K562 (cell line): Measurements from ENCODE around the gene ZNF618. TPM values are rescaled to one million over a fixed set of nuclear protein-coding genes. Genes with fewer than 3 reads are reported as not detected.
"Not testable (repeated sequence)": the region's sequence is repeated elsewhere in the genome, so short reads cannot be mapped to it uniquely, and the experiment has no call there.

ENCODE experiments used
- ATAC-seq: fragments of 200-7000 bp; cut with Tn5 transposase; 3 replicates; pipeline ENCODE4 v1.9.1; 2020; ENCODE audit warnings: moderate library complexity
- BruUV-seq: library from RNA; stranded (reverse); fragments of 400-500 nt; replicated peaks from 2 replicates; lab custom pipeline; 2021; lab: Mats Ljungman, UMichigan
- CTCF ChIA-PET: fragments of 300-600 bp; formaldehyde crosslinking; extraction: SDS; loops from one replicate; lab custom pipeline; 2021; ENCODE audit warnings: low intra/inter-chr PET ratio; lab: Yijun Ruan, JAX
- POLR2A ChIA-PET: fragments of 300-600, 350-650 bp; sonication (Branson Sonifier 250); formaldehyde crosslinking; extraction: SDS; loops from one replicate; lab custom pipeline; 2021; ENCODE audit warnings: antibody characterized with exemption, inconsistent platforms; lab: Yijun Ruan, JAX
- DNase-seq, 4 experiments: peaks; one replicate each; pipeline versions ENCODE4 v3.0.0 to v3.0.0-alpha.2; 2011 to 2018; ENCODE audit warnings: low spot score in 3 of 4, mixed read lengths in 3 of 4; ENCODE audit errors: extremely low read depth in 1 of 4
- FAIRE-seq: peaks from 2 replicates; lab custom pipeline; 2011; peaks lifted over from hg19 to GRCh38; lab: Jason Lieb, UNC
- H2AFZ ChIP-seq: 2 replicates; pipeline ENCODE4 v1.6.0; 2011; ENCODE audit warnings: low read depth, low read length, control low read depth, inconsistent platforms
- H3K27ac ChIP-seq: fragments of 200-600 bp; 3 replicates; pipeline ENCODE4 v1.8.0; 2011; ENCODE audit warnings: low read depth, mild to moderate bottlenecking, control low read depth, inconsistent platforms, low read length, moderate library complexity, mixed read lengths; ENCODE audit errors: extremely low read depth
- H3K27me3 ChIP-seq, 2 experiments: fragments of 300-600 bp in 1 of 2; 2 replicates in 1 of 2; 3 replicates in 1 of 2; pipeline versions ENCODE4 v1.6.0 to v1.8.0; 2011; ENCODE audit warnings: inconsistent platforms in 2 of 2, low read length in 2 of 2, mild to moderate bottlenecking in 1 of 2, mixed read lengths in 1 of 2, moderate library complexity in 1 of 2; ENCODE audit not compliant: control insufficient read depth in 2 of 2, insufficient read depth in 2 of 2
- H3K36me3 ChIP-seq: fragments of 300-600 bp; 3 replicates; pipeline ENCODE4 v1.8.0; 2011; ENCODE audit warnings: mild to moderate bottlenecking, low read length, inconsistent platforms; ENCODE audit not compliant: control insufficient read depth, insufficient read depth
- H3K4me1 ChIP-seq, 2 experiments: fragments of 200-600 bp in 1 of 2; replicated peaks in 1 of 2; 2 replicates in 1 of 2; 3 replicates in 1 of 2; pipeline versions ENCODE4 v1.5.1 to v1.8.0; 2011; ENCODE audit warnings: inconsistent platforms in 2 of 2, low read length in 2 of 2, mild to moderate bottlenecking in 1 of 2, mixed read lengths in 1 of 2, moderate library complexity in 1 of 2; ENCODE audit not compliant: control insufficient read depth in 2 of 2, insufficient read depth in 2 of 2
- H3K4me2 ChIP-seq: 2 replicates; pipeline ENCODE4 v1.6.1; 2011; ENCODE audit warnings: low read length, control low read depth, inconsistent platforms, mixed read lengths; ENCODE audit not compliant: insufficient read depth
- H3K4me3 ChIP-seq: fragments of 200-600 bp; sonication (generic), shearing (Covaris generic); 2 replicates; pipeline ENCODE4 v1.5.1; 2016; ENCODE audit warnings: control low read depth, inconsistent platforms
- H3K79me2 ChIP-seq: fragments of 200-600 bp; 3 replicates; pipeline ENCODE4 v1.8.0; 2011; ENCODE audit warnings: low read length, inconsistent platforms; ENCODE audit not compliant: control insufficient read depth, insufficient read depth
- H3K9ac ChIP-seq, 2 experiments: 2 replicates each; pipeline versions ENCODE4 v1.6.0 to v1.6.1; 2011; ENCODE audit warnings: low read depth in 2 of 2, low read length in 2 of 2, control low read depth in 1 of 2, inconsistent platforms in 1 of 2, mild to moderate bottlenecking in 1 of 2, mixed read lengths in 1 of 2; ENCODE audit not compliant: insufficient read depth in 1 of 2
- H3K9me1 ChIP-seq: one replicate; pipeline ENCODE4 v1.6.0; 2011; ENCODE audit warnings: inconsistent platforms, mild to moderate bottlenecking, low read length, moderate library complexity; ENCODE audit not compliant: control insufficient read depth, insufficient read depth
- H3K9me3 ChIP-seq: replicated peaks from 2 replicates; pipeline ENCODE4 v1.5.1; 2011; ENCODE audit warnings: low read depth, low read length, inconsistent platforms; ENCODE audit not compliant: control insufficient read depth, insufficient read depth
- H4K20me1 ChIP-seq: replicated peaks from 2 replicates; pipeline ENCODE4 v1.6.1; 2011; ENCODE audit warnings: low read length, inconsistent platforms, mixed read lengths; ENCODE audit not compliant: control insufficient read depth, insufficient read depth
- KDM5B ChIP-seq: fragments of 200-600 bp; sonication (generic); IDR thresholded peaks from 2 replicates; pipeline ENCODE4 v1.6.1; 2012; ENCODE audit warnings: low read depth, mild to moderate bottlenecking, moderate library complexity, low read length, control low read depth, inconsistent platforms; ENCODE audit not compliant: insufficient replicate concordance
- STAT5A ChIP-seq: IDR thresholded peaks from 2 replicates; pipeline ENCODE4 v1.6.1; 2012; ENCODE audit warnings: low read length, inconsistent platforms, borderline replicate concordance
- ZNF75A ChIP-seq: fragments of 450-650 bp; formaldehyde crosslinking; IDR thresholded peaks from 2 replicates; pipeline ENCODE4 v1.4.0; 2020; ENCODE audit warnings: mild to moderate bottlenecking
- WGBS: fragments of 100-300 bp; shearing (Covaris generic); methylation state at CpG from one replicate; pipeline ENCODE4 v1.1.6; 2016; ENCODE audit warnings: low coverage, mixed read lengths; ENCODE audit not compliant: insufficient coverage; ENCODE audit errors: missing lambda C conversion rate; 5-methylcytosine and 5-hydroxymethylcytosine counted together
- in situ Hi-C: fragments of 300-500 bp; cut with MboI; formaldehyde crosslinking; loops from 4 replicates; pipeline ENCODE4 v1.15.0; 2018; ENCODE audit warnings: inconsistent platforms, mixed read lengths
- intact Hi-C: fragments of 100-400 bp; cut with micrococcal nuclease; formaldehyde crosslinking; loops from 2 replicates; pipeline ENCODE4 v1.14.2; 2022
- polyA plus RNA-seq, 8 experiments: library from polyadenylated mRNA; depleted of rRNA in 4 of 8; stranded (reverse) in 5 of 8; unstranded in 3 of 8; fragments of >200 nt; fragmentation: Nextera tagmentation in 2 of 8; fragmentation: Illumina TruSeq in 1 of 8; extraction: Ambion mirVana in 2 of 8; extraction: Trizol in 1 of 8; gene quantifications; 2 replicates each; pipeline versions ENCODE4 v1.2.1 to v1.2.3, GENCODE V29; 2011 to 2014; ENCODE audit warnings: inconsistent platforms in 1 of 8, missing spikeins in 1 of 8
- total RNA-seq, 7 experiments: library from RNA; depleted of rRNA in 6 of 7; stranded (reverse); fragments of >200 nt in 6 of 7; fragmentation: Illumina TruSeq in 2 of 7; extraction: Trizol in 2 of 7; gene quantifications; 2 replicates each; pipeline versions ENCODE4 v1.2.1 to v1.2.3, GENCODE V29; 2011 to 2021; ENCODE audit warnings: low replicate concordance in 1 of 7
- TF ChIP-seq, protein P1 (sequence below): fragments of 450-650 bp; IDR thresholded peaks from 2 replicates; pipeline ENCODE4 v1.6.1; 2016; ENCODE audit warnings: mild to moderate bottlenecking, moderate library complexity

ZNF618 gene
- total and polyA plus RNA-seq, 9 of the 15 experiments (the other 6 are each of a cell fraction or from before 2014, with no cell fraction given), result 0.08 to 13.7 (median 3.4) TPM

DNA sequence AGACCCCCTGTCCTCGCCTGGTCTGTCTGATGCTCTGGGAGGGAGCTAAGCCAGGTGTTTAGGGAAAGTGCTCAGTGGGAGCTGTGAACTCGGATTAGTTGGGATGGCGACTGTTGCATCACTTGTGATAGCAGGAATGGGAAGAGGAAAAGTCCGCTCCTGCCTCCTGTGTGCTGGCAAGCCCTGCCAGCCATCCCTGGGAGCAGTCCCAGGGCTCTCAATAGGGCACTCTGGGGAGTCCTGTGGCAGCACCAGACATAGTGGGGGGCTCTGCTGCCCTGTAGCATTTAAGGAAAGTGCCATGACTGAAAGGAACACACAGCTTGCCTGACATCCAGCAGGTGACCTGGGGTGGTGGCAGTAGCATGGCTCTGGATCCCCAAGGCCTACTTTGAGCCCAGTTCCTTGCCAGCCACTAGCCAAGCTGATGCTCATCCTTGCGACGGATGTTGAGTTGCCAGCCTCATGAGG lies 120.5 kb downstream of the ZNF618 start (continued):
- TF ChIP-seq, protein P1, sequence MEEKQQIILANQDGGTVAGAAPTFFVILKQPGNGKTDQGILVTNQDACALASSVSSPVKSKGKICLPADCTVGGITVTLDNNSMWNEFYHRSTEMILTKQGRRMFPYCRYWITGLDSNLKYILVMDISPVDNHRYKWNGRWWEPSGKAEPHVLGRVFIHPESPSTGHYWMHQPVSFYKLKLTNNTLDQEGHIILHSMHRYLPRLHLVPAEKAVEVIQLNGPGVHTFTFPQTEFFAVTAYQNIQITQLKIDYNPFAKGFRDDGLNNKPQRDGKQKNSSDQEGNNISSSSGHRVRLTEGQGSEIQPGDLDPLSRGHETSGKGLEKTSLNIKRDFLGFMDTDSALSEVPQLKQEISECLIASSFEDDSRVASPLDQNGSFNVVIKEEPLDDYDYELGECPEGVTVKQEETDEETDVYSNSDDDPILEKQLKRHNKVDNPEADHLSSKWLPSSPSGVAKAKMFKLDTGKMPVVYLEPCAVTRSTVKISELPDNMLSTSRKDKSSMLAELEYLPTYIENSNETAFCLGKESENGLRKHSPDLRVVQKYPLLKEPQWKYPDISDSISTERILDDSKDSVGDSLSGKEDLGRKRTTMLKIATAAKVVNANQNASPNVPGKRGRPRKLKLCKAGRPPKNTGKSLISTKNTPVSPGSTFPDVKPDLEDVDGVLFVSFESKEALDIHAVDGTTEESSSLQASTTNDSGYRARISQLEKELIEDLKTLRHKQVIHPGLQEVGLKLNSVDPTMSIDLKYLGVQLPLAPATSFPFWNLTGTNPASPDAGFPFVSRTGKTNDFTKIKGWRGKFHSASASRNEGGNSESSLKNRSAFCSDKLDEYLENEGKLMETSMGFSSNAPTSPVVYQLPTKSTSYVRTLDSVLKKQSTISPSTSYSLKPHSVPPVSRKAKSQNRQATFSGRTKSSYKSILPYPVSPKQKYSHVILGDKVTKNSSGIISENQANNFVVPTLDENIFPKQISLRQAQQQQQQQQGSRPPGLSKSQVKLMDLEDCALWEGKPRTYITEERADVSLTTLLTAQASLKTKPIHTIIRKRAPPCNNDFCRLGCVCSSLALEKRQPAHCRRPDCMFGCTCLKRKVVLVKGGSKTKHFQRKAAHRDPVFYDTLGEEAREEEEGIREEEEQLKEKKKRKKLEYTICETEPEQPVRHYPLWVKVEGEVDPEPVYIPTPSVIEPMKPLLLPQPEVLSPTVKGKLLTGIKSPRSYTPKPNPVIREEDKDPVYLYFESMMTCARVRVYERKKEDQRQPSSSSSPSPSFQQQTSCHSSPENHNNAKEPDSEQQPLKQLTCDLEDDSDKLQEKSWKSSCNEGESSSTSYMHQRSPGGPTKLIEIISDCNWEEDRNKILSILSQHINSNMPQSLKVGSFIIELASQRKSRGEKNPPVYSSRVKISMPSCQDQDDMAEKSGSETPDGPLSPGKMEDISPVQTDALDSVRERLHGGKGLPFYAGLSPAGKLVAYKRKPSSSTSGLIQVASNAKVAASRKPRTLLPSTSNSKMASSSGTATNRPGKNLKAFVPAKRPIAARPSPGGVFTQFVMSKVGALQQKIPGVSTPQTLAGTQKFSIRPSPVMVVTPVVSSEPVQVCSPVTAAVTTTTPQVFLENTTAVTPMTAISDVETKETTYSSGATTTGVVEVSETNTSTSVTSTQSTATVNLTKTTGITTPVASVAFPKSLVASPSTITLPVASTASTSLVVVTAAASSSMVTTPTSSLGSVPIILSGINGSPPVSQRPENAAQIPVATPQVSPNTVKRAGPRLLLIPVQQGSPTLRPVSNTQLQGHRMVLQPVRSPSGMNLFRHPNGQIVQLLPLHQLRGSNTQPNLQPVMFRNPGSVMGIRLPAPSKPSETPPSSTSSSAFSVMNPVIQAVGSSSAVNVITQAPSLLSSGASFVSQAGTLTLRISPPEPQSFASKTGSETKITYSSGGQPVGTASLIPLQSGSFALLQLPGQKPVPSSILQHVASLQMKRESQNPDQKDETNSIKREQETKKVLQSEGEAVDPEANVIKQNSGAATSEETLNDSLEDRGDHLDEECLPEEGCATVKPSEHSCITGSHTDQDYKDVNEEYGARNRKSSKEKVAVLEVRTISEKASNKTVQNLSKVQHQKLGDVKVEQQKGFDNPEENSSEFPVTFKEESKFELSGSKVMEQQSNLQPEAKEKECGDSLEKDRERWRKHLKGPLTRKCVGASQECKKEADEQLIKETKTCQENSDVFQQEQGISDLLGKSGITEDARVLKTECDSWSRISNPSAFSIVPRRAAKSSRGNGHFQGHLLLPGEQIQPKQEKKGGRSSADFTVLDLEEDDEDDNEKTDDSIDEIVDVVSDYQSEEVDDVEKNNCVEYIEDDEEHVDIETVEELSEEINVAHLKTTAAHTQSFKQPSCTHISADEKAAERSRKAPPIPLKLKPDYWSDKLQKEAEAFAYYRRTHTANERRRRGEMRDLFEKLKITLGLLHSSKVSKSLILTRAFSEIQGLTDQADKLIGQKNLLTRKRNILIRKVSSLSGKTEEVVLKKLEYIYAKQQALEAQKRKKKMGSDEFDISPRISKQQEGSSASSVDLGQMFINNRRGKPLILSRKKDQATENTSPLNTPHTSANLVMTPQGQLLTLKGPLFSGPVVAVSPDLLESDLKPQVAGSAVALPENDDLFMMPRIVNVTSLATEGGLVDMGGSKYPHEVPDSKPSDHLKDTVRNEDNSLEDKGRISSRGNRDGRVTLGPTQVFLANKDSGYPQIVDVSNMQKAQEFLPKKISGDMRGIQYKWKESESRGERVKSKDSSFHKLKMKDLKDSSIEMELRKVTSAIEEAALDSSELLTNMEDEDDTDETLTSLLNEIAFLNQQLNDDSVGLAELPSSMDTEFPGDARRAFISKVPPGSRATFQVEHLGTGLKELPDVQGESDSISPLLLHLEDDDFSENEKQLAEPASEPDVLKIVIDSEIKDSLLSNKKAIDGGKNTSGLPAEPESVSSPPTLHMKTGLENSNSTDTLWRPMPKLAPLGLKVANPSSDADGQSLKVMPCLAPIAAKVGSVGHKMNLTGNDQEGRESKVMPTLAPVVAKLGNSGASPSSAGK, result no peak
- TF ChIP-seq ZNF75A (CRISPR knock-in tag), result no peak
- no peak for TF ChIP-seq KDM5B
- TF ChIP-seq STAT5A, result no peak
- TF ChIP-seq, all 486 proteins: peak for 0

DNA sequence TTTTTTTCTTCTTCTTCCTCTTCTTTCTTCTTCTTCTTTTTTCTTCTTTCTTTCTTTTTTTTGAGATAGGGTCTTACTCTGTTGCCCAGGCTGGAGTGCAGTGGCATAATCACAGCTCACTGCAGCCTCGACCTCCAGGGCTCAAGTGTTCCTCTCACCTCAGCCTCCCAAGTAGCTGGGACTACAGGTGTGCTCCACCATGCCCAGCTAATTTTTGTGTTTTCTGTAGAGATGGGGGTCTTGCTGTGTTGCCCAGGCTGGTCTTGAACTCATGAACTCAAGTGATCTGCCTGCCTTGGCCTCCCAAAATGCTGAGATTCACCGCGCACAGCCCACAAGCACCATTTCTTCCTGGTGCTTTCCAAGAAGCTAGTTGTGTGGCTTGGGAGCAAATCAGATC lies 121.0 kb downstream of the ZNF618 start:
- FAIRE-seq, CTCF ChIA-PET: not testable (repeated sequence)
- 36% methylated on average over 2 of the region's 3 CpGs for WGBS

More for the DNA sequence above, 121.0 kb downstream of the ZNF618 start:
- H3K4me2 ChIP-seq, H3K36me3 ChIP-seq, intact Hi-C loops, H3K4me3 ChIP-seq, H3K4me1 ChIP-seq, H3K27ac ChIP-seq, H3K27me3 ChIP-seq, DNase-seq, H2AFZ ChIP-seq, H3K9ac ChIP-seq, H3K9me3 ChIP-seq, ATAC-seq, POLR2A ChIA-PET, BruUV-seq, H3K79me2 ChIP-seq, H3K9me1 ChIP-seq, H4K20me1 ChIP-seq, in situ Hi-C loops: not testable (repeated sequence)
